Dermis microvascular lymphatic vessel endothelial cell (primary cell): ENCODE data around the gene TMEM207. TPM values are rescaled to one million over a fixed set of nuclear protein-coding genes. Genes with fewer than 3 reads are reported as not detected.

ENCODE experiments used
- DNase-seq, 2 donors: peaks; one replicate each; pipeline versions ENCODE4 v3.0.0 to v3.0.0-alpha.2; 2010; ENCODE audit warnings: low read depth in 2 of 2
- total RNA-seq: library from RNA; depleted of rRNA; stranded (reverse); fragments of >200 nt; gene quantifications from 2 replicates; pipeline ENCODE4 v1.2.1, GENCODE V29; 2014

TMEM207 gene
- total RNA-seq, 1 donor from 2014 or later, result not detected

- no peak for DNase-seq
These were observed 5.0 kb downstream of the TMEM207 start for GRCh38 chr3:190444576-190445145.

- DNase-seq, result no peak
These were observed 5.7 kb downstream of the TMEM207 start for GRCh38 chr3:190444006-190444405.

DNA sequence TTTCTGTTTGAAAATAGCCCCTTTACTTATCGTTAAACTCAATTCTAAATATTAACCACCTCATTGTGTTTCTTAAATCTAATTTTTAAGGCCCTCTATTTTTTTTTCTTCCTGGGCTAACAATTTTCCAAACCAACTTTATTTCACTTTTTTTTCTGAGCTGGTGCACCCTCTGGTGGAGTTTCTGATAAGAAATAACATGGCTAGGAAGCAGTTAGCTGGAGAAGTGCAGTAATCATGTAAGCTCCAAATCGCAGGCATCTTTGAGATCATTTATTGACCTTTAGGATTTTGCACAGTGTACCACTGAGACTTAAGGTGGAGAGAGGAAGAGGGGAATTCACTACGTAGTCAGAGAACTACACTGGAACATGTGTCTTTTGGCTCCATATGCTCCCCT, 6.4 kb downstream of the TMEM207 start:
- DNase-seq, result peak in 1 of 2 donors; percentile 23

GRCh38 chr3:190442240-190442639, 7.5 kb downstream of the TMEM207 start:
- no peak for DNase-seq

DNA sequence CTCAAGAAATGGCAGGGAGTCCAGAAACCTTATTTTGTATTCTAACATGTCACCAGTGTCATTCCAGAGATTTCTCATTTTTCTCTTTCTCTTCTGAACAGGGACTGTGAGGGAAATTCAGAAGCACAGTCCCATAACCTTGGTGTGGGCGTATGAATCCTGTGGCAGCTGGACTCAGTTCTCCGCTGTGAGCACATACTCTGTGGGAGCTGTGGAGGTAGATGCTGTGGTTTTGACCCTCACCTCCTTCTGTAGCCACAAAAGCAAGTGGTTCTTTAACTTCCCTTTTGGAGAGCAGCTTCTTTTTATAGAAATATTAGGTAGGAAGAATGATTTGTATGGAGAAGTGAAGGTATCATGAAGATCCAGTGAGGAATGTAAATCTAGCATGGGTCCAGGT, 13.4 kb downstream of the TMEM207 start:
- DNase-seq, result no peak

DNA sequence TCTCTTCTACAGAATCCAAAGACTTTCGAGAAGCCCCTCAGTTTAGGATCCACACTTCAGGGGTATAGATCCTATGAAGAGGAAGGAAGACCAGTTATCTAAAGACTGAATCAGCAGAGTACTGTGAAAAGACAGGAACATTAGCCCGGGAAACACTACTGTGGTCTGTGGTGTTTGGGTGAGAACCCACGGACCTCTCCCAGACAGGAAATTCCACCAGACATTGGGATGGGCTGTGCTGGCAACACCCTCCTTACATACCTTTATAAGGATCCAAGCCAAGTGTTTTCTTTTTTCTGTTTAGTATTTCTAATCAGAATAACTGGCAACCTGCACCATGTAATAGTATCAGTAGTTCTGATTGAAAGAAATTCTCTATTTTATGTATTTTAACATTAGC, 14.1 kb downstream of the TMEM207 start:
- no peak for DNase-seq

- no peak for DNase-seq
These were observed 16.1 kb downstream of the TMEM207 start for GRCh38 chr3:190433626-190434025.

- DNase-seq, result peak in 1 of 2 donors; percentile 21
These were observed 17.5 kb downstream of the TMEM207 start for GRCh38 chr3:190432216-190432615.

GRCh38 chr3:190430906-190431305, 18.8 kb downstream of the TMEM207 start:
- no peak for DNase-seq

- DNase-seq, result no peak
These were observed 20.0 kb downstream of the TMEM207 start for GRCh38 chr3:190429681-190430080.

DNA sequence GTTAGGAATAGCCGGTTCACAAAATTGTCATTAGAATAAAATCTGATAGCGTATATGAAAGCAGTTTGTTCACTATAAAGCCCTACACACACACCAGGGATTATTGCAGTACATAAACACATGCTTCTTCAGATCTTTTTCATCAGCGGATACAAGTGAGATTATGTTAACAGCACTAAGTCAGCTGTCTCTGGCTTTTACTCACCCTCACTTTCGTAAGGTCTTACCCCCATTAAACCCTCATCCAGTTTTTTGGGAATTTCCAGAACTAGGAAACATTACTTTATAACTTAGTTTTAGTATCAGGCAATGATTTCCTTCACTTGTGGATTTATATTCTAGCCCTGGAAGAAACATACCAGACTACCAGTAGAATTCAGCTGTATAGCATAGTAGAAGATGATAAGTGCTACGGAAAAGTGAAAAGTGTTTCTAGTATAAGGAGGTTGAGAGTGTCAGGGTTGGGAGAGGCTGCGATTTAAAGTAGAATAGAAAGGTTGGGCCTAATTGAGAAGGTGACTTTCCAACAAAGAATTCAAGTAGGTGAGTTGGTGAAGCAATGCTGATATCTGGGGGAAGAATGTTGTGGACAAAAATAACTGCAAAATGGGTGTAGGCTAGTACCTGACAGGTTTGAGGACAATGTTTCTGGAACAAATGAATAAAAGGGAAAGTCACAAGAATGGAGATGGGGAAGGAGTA, 22.7 kb downstream of the TMEM207 start:
- no peak for DNase-seq

DNA sequence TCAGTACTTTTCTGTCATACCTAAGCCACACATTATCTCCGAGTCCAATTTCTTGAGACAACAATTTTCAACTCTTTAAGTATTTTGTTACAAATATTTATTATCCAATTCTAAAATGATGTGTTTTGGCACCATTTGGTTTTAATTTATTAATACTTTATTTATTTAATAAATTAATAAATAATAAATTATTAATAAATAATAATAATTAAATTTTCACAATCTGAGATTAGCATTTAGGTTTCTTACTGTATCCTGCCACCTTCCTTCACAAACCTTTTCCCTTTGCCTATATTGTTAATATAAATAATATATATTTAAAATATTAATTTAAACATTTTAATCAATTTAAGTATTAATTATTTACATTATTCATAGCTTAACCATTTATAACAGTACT, 23.9 kb downstream of the TMEM207 start:
- no peak for DNase-seq

DNA sequence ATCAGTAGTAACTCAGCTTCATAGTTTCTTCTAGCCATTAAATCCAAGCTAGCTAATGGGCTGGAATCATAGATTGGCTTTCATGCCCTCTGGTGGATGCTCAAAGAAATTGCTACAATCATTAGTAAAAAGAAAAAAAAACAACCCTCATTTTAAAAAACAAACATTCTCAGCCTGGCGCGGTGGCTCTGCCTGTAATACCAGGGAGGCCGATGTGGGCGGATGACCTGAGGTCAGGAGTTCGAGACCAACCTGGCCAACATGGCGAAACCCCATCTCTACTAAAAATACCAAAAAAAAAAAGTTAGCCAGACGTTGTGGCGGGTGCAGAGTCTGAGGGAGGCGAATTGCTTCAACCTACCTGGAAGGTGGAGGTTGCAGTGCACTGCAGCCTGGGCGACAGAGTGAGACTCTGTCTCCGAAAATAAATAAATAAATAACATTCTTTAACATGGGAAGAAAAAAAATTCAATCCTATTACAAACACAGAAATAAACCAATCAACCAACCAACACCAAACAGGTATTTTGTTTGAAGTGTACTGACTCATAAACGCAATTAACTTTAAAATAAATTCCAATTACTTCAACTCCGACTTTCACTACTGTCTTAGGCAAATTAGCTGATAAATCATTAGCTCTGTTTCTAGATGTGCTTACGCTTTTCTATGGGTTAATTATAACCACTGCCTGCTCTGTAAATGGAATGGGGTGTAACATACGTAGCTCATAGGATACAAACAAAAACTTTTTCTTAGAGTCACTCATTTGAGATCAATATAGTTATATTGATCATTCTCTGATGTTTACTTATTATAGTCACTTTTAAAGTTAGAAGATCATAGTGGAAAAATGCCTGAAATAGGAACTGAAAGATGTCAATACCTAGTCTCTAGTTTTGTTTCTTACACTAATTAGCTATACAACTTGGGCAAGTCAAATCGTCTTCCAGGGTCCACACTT, 24.9 kb downstream of the TMEM207 start:
- DNase-seq, result peak; percentile 60 to 82

DNA sequence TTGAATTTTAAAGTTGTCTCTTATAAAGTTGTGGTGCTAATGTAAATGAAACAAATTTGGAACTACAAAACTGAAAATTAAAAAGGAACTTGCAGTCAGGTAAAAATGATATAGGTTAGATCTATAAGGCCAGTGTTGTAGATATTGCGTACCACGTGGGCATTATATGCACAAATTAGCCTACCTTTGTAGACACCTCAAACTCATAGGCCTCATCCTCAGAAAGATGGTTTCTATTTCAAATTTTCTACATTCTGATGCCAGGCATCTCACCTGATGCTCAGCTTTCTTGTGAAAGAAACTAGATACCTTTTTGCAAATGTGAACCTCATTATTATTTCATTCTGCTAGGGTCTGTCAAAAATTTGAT, 25.6 kb downstream of the TMEM207 start:
- no peak for DNase-seq

DNA sequence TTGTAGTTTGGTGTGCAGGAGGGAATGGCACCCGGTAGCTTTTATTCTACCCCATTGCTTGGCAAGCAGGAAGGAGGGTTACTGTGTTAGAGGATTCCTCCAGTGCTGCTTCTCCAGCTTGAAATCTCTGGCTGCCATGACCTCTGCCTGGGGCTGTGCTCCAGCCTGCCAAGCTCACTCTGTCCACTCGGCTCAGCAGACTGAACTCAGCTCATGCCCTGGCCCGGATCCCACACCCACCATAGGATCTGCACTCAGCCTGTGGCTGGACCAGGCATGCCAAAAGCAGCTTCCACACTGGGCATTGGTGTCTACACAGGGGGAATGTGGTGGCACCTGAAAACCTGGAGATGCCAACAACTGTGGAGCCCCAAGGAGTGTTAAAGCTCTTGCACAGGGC, 35.4 kb downstream of the TMEM207 start:
- no peak for DNase-seq

DNA sequence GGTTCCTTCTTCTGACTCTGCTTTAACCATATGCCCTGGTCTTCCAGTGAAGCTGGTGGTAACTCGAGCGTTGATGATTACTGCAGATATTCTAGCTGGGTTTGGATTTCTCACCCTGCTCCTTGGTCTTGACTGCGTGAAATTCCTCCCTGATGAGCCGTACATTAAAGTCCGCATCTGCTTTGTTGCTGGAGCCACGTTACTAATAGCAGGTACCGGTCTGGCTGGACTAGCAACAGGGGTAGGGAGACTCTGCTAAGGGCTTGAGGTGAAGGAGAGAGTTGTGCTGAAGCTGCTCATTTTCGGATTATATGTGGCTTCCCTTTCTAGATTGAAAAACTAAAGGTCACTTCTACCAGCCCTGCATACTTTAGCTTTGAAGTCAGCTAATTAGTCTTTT, 45.0 kb downstream of the TMEM207 start:
- no peak for DNase-seq

- DNase-seq, result peak; percentile 40 to 88
These were observed 47.7 kb downstream of the TMEM207 start for GRCh38 chr3:190401963-190402362.

GRCh38 chr3:190399677-190400076, 50.0 kb downstream of the TMEM207 start:
- DNase-seq, result no peak

GRCh38 chr3:190397889-190398288, 51.8 kb downstream of the TMEM207 start:
- no peak for DNase-seq

- no peak for DNase-seq
These were observed 53.7 kb downstream of the TMEM207 start for GRCh38 chr3:190396001-190396400.

DNA sequence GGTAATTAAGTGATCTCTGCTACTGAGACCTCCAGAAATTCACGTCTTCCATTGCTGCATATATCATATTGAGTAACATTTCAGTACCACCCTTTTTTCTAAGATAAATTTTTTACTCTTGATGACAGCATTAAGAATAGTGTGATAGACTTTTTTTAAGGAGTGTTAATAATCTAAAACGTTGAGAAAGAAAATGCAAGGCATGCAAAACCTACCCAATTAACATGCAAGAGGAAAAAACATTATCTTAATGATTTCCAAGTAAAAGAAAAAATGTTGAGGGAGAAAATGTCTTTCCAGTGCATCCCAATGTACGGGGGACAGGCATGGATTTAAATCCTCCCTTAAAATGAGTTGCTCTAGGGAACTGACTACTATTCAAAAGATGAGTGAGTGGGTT, 61.0 kb downstream of the TMEM207 start:
- no peak for DNase-seq

DNA sequence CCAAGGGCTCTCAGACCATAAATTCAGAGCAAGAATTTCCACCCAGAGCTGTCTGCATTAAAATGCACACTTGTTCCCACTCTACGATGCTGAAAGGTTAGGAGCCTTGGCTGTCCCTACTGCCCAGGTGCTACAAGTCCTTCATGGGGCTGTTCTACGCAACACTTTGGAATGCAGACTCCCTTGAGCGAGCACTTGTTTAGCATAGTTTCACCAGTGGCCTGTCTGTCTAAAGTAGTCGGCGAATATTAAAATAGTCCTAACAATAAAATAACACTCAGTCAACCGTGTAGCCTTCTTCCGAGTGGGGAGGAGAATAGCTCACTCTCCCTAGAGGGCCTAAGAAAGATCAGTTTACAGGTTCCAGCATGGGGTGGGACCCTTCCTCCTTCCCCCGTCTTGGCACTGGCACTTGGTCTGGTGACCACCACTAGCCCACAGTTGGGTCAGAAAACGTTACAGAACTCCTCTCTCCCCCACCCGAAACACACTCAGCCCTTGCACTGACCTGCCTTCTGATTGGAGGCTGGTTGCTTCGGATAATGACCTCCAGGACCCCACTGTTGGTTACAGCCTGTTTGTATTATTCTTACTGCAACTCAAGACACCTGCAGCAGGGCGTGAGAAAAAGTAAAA, 62.0 kb downstream of the TMEM207 start, which contains the start of gene CLDN16:
TSS of gene CLDN16 (plus strand) at position 586 of the 636 bp plus-strand sequence. CDS start 167 bp downstream, outside the sequence.
- no peak for DNase-seq
